Measurements from ENCODE around the gene CFI. TPM values are rescaled to one million over a fixed set of nuclear protein-coding genes. Genes with fewer than 3 reads are reported as not detected.

The CFI gene
- total and polyA plus RNA-seq, 2 of the 8 experiments (the other 6 are each of a cell fraction or from before 2014, with no cell fraction given), result not detected

DNA sequence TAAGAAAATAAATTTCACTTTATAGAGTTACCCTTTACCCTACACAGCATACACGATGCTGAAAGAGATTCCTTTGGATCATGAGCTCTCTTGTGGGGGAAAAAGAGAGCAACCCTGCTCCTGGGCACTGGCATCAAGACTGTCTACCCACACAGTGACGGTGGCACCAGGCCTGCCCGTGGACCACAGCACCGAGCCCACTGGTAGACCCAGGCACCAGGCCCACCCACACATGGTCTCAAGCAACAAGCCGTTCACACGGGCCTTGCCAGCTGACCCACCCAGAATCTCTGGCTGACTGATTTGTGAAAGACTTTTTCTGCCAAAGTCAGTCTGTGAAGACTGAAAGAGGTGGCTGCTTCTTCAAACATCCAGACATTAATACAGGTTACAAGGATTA, 6.7 kb downstream of the CFI start:
- Histone ChIP-seq H3K4me2 (ENCODE audit: insufficient read depth in 1 of 2, low read depth in 2 of 2, low read length in 2 of 2) (no peak overlapping the region), H3K27ac (ENCODE audit: low read depth, low read length) (no peak overlapping the region), H2BK5ac (ENCODE audit: low read depth, low read length) (no peak overlapping the region), H3K56ac (replicated peaks; ENCODE audit: insufficient read length, low read depth, low read length) (no peak overlapping the region), H2BK12ac (ENCODE audit: low read depth, low read length) (no peak overlapping the region), H2BK20ac (ENCODE audit: low read length) (no peak overlapping the region), H2AFZ (ENCODE audit: low read length) (no peak overlapping the region), H3K79me1 (ENCODE audit: low read depth, low read length) (no peaks in the 10 kb centered on the region), H4K5ac (ENCODE audit: insufficient read length, low read depth, low read length) (no peak overlapping the region), H3K79me2 (ENCODE audit: control insufficient read depth in 1 of 2, insufficient read depth in 2 of 2, low read length in 2 of 2) (no peaks in the 10 kb centered on the region), H4K8ac (ENCODE audit: extremely low read depth, insufficient read depth, low read length) (peak overlapping the region; percentile 68; the same call in 1 of the 2 replicates), H2BK15ac (ENCODE audit: low read length) (no peak overlapping the region), H3K14ac (ENCODE audit: insufficient read length) (no peak overlapping the region), H3K4ac (replicated peaks; ENCODE audit: insufficient read length, low read depth, low read length) (no peak overlapping the region), H2BK120ac (replicated peaks; ENCODE audit: low read depth, low read length) (no peak overlapping the region), H3K4me3 (ENCODE audit: extremely low read depth in 1 of 4, insufficient read depth in 2 of 4, low read depth in 3 of 4, low read length in 4 of 4) (no peak overlapping the region), H3K9me3 (ENCODE audit: insufficient read depth in 2 of 2, low read depth in 1 of 2, low read length in 1 of 2) (peaks cover 0 to 3% of the 10 kb centered on the region in 2 experiments; a peak in 2 of 4 replicates), H4K20me1 (replicated peaks in 1 of 2; ENCODE audit: control insufficient read depth in 1 of 2, insufficient read depth in 2 of 2, low read length in 2 of 2) (no peaks in the 10 kb centered on the region), H3K4me1 (replicated peaks in 1 of 4; ENCODE audit: control insufficient read depth in 3 of 4, insufficient read depth in 4 of 4, low read length in 3 of 4) (no peaks in the 10 kb centered on the region), H3K23ac (ENCODE audit: insufficient read length) (no peak overlapping the region), H3K36me3 (ENCODE audit: control insufficient read depth in 2 of 4, insufficient read depth in 4 of 4, low read length in 3 of 4) (no peaks in the 10 kb centered on the region), H4K91ac (replicated peaks; ENCODE audit: insufficient read length, low read length) (no peak overlapping the region), H2AK5ac (ENCODE audit: low read depth, low read length) (no peak overlapping the region), H3K9ac (replicated peaks in 1 of 4; ENCODE audit: extremely low read depth in 1 of 4, low read depth in 3 of 4, low read length in 3 of 4) (no peak overlapping the region), H3K18ac (ENCODE audit: extremely low read depth, low read length) (no peak overlapping the region), H3K27me3 (replicated peaks in 1 of 4; ENCODE audit: control insufficient read depth in 3 of 4, extremely low read depth in 1 of 4, insufficient read depth in 3 of 4, low read length in 3 of 4) (no peaks in the 10 kb centered on the region), H3K23me2 (ENCODE audit: low read depth, low read length) (no peaks in the 10 kb centered on the region)
- FAIRE-seq (no peak), DNase-seq (ENCODE audit: low read depth in 1 of 2, low spot score in 2 of 2) (no peak)
- TF ChIP-seq RNF2 (IDR thresholded peaks at IDR 0.05; ENCODE audit: borderline replicate concordance, low read depth, low read length, missing control alignments, poor library complexity, severe bottlenecking), result no peak
- TF ChIP-seq PHF8 (conservative IDR thresholded peaks at IDR 0.05; ENCODE audit: low read depth, low read length), result no peak
- TF ChIP-seq CBX5 (IDR thresholded peaks at IDR 0.05; ENCODE audit: low read depth, low read length), result no peak
- CTCF ChIA-PET (ENCODE audit: partially characterized antibody), result interaction anchor here (1.6 to 1.8 kb wide), 2 partner anchors 9 to 10 kb away, joined by 5 to 6 read pairs; no protein-coding TSS in a partner anchor
- WGBS, 2 experiments (ENCODE audit: extremely low coverage in 1 of 2, insufficient coverage in 1 of 2, insufficient read length in 1 of 2, insufficient replicate concordance in 2 of 2, low coverage in 1 of 2, low lambda C conversion rate in 2 of 2, missing lambda C conversion rate in 1 of 2), result 95% methylated on average over 6 of the region's 6 CpGs; no CpG with 5 or more reads in 1 of the 2 experiments
- POLR2A ChIA-PET (ENCODE audit: partially characterized antibody), result interaction anchor here (0.7 kb wide), 1 partner anchor 20 kb away, joined by 3 read pairs; no protein-coding TSS in a partner anchor

Data from H1 (cell line).